ENCODE data around the gene EFCAB5.
"Not testable (repeated sequence)": the region's sequence is repeated elsewhere in the genome, so short reads cannot be mapped to it uniquely, and the experiment has no call there.

EFCAB5 gene

GRCh38 chr17:30118635-30119034 lies 177.2 kb downstream of the EFCAB5 start:
- intact Hi-C loops (cut with DNase I); DNase-seq: not testable (repeated sequence)

- DNase-seq: no peak
- intact Hi-C loops (cut with DNase I): no loop called here
Observed at GRCh38 chr17:30124273-30124796, 182.9 kb downstream of the EFCAB5 start.

GRCh38 chr17:30130121-30130520 lies 188.7 kb downstream of the EFCAB5 start:
- DNase-seq: no peak
- intact Hi-C loops (cut with DNase I): no loop called here

- no peak for DNase-seq
- intact Hi-C loops (cut with DNase I): no loop called here
Observed at GRCh38 chr17:30132615-30133014, 191.2 kb downstream of the EFCAB5 start.

- intact Hi-C loops (cut with DNase I): no loop called here
- DNase-seq: no peak
Observed at GRCh38 chr17:30133197-30133596, 191.8 kb downstream of the EFCAB5 start.

GRCh38 chr17:30134551-30134950 lies 193.1 kb downstream of the EFCAB5 start:
- intact Hi-C loops (cut with DNase I): no loop called here

GRCh38 chr17:30137158-30137557 lies 195.7 kb downstream of the EFCAB5 start:
- intact Hi-C loops (cut with DNase I): no loop called here
- no peak for DNase-seq

More at GRCh38 chr17:30134551-30134950, 193.1 kb downstream of the EFCAB5 start:
- DNase-seq: no peak

- DNase-seq; intact Hi-C loops (cut with DNase I): not testable (repeated sequence)
Observed at GRCh38 chr17:30147860-30148259, 206.4 kb downstream of the EFCAB5 start.

- intact Hi-C loops (cut with DNase I): no loop called here
- DNase-seq: no peak
Observed at GRCh38 chr17:30148376-30148775, 206.9 kb downstream of the EFCAB5 start.

GRCh38 chr17:30151471-30151870 lies 210.0 kb downstream of the EFCAB5 start:
- intact Hi-C loops (cut with DNase I): no loop called here
- no peak for DNase-seq

- intact Hi-C loops (cut with DNase I): no loop called here
- no peak for DNase-seq
Observed at GRCh38 chr17:30153463-30153862, 212.0 kb downstream of the EFCAB5 start.

- DNase-seq: no peak
- intact Hi-C loops (cut with DNase I): no loop called here
Observed at GRCh38 chr17:30155389-30155788, 214.0 kb downstream of the EFCAB5 start.

Measured in head of caudate nucleus (tissue), 42 donors.